Stimulated activated CD4-positive, alpha-beta T cell treated with anti-CD3 and anti-CD28 coated beads, Interleukin-1b, Interleukin-23, amount 100 ng/mL, for 4 hours (primary cell): ENCODE measurements around the gene COL4A3.

ENCODE experiments used
- DNase-seq, 2 donors: peaks; one replicate each; pipeline ENCODE4 v3.0.0-alpha.2; 2020; ENCODE audit warnings: low read depth in 2 of 2

COL4A3 gene

DNA sequence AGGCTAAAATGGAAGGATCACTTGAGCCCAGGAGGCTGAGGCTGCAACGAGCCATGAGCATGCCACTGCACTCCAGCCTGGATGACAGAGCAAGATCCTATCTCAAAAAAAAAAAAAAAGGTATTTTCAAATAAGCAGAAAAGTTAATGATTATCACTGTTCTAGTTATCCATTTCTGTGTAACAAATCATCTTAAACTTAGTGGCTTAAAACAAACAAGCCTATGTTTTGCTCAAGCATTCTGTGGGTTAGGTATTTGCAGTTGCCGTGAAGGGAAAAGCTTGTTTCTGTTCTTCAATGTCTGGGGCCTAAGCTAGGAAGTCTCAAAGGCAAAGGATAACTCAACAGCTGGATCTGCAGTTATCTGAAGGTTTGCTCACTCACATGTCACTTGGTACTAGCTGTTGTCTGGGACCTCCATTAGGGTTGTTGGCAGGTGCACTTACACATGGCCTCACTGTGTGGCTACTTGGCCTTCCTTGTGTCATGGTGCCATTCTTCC, 174.7 kb downstream of the COL4A3 start:
- no peak for DNase-seq

- DNase-seq, result no peak
Observed at GRCh38 chr2:227340106-227340505, 175.7 kb downstream of the COL4A3 start.

GRCh38 chr2:227341553-227341952, 177.1 kb downstream of the COL4A3 start:
- no peak for DNase-seq

DNA sequence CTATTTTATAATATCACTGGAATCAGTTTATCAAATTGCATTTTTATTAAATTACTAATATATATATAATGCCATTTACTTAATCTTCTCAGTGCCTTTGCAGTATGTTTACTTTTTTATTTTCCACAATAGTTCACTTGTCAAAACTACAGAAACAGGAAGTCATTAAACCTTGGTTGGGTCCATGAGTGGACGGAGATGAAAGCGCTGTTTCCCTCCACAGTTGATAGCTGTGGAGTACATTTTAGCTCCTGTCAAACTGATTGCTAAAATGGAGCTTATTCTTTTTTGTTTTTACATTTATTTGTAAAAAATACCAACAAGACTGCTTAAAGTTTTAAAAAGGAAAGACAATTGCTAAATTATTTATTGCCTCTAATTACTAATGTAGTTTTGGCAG, 179.8 kb downstream of the COL4A3 start:
- DNase-seq, result no peak

DNA sequence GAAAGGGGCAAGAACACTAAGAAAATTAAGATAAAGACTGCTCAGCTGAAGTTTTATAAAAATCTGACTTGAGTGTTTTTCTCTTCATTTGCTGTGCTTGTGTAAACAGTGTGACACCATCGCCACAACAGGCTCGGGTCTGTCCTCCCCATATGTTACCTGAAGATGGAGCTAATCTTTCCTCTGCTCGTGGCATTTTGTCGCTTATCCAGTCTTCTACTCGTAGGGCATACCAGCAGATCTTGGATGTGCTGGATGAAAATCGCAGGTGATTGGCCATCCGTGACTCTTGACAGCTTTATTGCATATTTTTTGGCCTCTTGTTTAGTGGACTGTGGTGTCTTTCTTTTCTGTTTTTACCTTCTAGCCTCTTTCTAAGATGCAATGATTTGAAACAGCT, 182.7 kb downstream of the COL4A3 start:
- no peak for DNase-seq

- no peak for DNase-seq
Observed at GRCh38 chr2:227348324-227348723, 183.9 kb downstream of the COL4A3 start.

DNA sequence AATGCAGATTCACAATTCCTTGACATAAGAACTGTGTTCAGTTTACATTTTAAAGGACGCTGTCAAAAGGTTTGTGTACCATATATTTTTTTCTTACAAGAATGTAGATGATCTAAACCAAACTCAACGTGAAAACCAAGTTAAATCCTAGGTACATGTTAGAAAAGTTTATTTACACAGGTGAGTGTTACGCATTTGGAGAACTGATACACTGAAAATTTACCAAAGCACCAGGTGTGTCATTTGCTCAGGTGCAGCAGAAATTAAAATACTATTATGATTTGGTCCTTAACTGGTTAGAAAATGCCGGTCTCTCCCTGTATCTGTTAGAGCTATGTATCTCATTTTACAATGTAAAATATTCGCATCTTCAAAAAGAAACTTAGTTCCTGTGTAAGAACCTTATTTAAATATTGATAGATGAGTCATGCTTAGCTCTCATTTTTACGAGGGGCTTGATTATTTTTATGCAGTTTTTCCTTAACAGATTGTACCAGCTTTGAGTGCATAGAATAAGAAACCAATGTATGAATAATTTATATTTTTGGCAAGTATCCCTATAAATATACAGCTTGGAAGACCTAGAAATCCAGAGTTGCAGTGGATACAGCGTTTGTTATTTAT, 185.7 kb downstream of the COL4A3 start:
- no peak for DNase-seq

- DNase-seq, result no peak
Observed at GRCh38 chr2:227351639-227352038, 187.2 kb downstream of the COL4A3 start.

GRCh38 chr2:227360351-227360750, 195.9 kb downstream of the COL4A3 start:
- no peak for DNase-seq

- peak in 1 of 2 donors; percentile 15 for DNase-seq
Observed at GRCh38 chr2:227363756-227364155, 199.3 kb downstream of the COL4A3 start.
